HG03196 (cell line): ENCODE data around the gene FLACC1.
"Not testable (repeated sequence)": the region's sequence is repeated elsewhere in the genome, so short reads cannot be mapped to it uniquely, and the experiment has no call there.

Source experiments
- ATAC-seq: cut with Tn5 transposase; IDR thresholded peaks from one replicate; pipeline ENCODE4 v1.9.1; 2021; ENCODE audit not compliant: unreplicated experiment

The FLACC1 gene

GRCh38 chr2:201357221-201357620 lies at the start of gene FLACC1:
Gene FLACC1, minus strand, starts transcription at chr2:201357345. Its CDS starts 5,941 bp downstream, at chr2:201351404.
- ATAC-seq = no peak

GRCh38 chr2:201406077-201406662 lies 49.0 kb upstream of the FLACC1 start:
- ATAC-seq = no peak

- no peak for ATAC-seq
Observed at GRCh38 chr2:201404699-201405280, 47.6 kb upstream of the FLACC1 start.

GRCh38 chr2:201403880-201404279 lies 46.7 kb upstream of the FLACC1 start:
- ATAC-seq = no peak

GRCh38 chr2:201402651-201403562 lies 45.8 kb upstream of the FLACC1 start:
- ATAC-seq = no peak

- ATAC-seq = no peak
Observed at GRCh38 chr2:201401815-201402214, 44.7 kb upstream of the FLACC1 start.

GRCh38 chr2:201396595-201396994 lies 39.5 kb upstream of the FLACC1 start:
- ATAC-seq = no peak

- ATAC-seq = no peak
Observed at GRCh38 chr2:201383136-201383535, 26.0 kb upstream of the FLACC1 start.

GRCh38 chr2:201378496-201379397 lies 21.6 kb upstream of the FLACC1 start:
- ATAC-seq = no peak

- ATAC-seq = no peak
Observed at GRCh38 chr2:201377218-201377617, 20.1 kb upstream of the FLACC1 start.

GRCh38 chr2:201369775-201370174 lies 12.6 kb upstream of the FLACC1 start:
- no peak for ATAC-seq

- ATAC-seq = not testable (repeated sequence)
Observed at GRCh38 chr2:201369318-201369717, 12.2 kb upstream of the FLACC1 start.

- no peak for ATAC-seq
Observed at GRCh38 chr2:201366146-201366545, 9.0 kb upstream of the FLACC1 start.

- ATAC-seq = no peak
Observed at GRCh38 chr2:201363857-201364560, 6.9 kb upstream of the FLACC1 start.

GRCh38 chr2:201362396-201362795 lies 5.3 kb upstream of the FLACC1 start:
- ATAC-seq = no peak

- no peak for ATAC-seq
Observed at GRCh38 chr2:201361078-201361733, 4.1 kb upstream of the FLACC1 start.

- no peak for ATAC-seq
Observed at GRCh38 chr2:201360256-201360655, 3.1 kb upstream of the FLACC1 start.

GRCh38 chr2:201358684-201359083 lies 1.5 kb upstream of the FLACC1 start:
- no peak for ATAC-seq

GRCh38 chr2:201353116-201353515 lies 4.0 kb downstream of the FLACC1 start:
- no peak for ATAC-seq

- ATAC-seq = no peak
Observed at GRCh38 chr2:201350879-201351278, 6.3 kb downstream of the FLACC1 start.
